HEK293T (cell line): ENCODE results near the gene DPEP2.

Experiments
- ARNT ChIP-seq: fragments of 450-650 bp; IDR thresholded peaks from 2 replicates; pipeline ENCODE4 v1.6.1; 2017; ENCODE audit warnings: mild to moderate bottlenecking
- BHLHE40 ChIP-seq: fragments of 450-650 bp; IDR thresholded peaks from 2 replicates; pipeline ENCODE4 v1.6.1; 2016; ENCODE audit warnings: mild to moderate bottlenecking, moderate library complexity, borderline replicate concordance
- ELF4 ChIP-seq: fragments of 450-650 bp; IDR thresholded peaks from 2 replicates; pipeline ENCODE4 v1.6.1; 2017; ENCODE audit warnings: antibody characterized with exemption
- FOXA1 ChIP-seq: fragments of 450-650 bp; IDR thresholded peaks from 2 replicates; pipeline ENCODE4 v1.6.1; 2016; ENCODE audit warnings: mild to moderate bottlenecking
- HDGF ChIP-seq: fragments of 450-650 bp; IDR thresholded peaks from 2 replicates; pipeline ENCODE4 v1.6.1; 2017; ENCODE audit warnings: antibody characterized with exemption, borderline replicate concordance
- SP1 ChIP-seq: fragments of 450-650 bp; IDR thresholded peaks from 2 replicates; pipeline ENCODE4 v1.6.1; 2017
- SUZ12 ChIP-seq: fragments of 450-650 bp; IDR thresholded peaks from 2 replicates; pipeline ENCODE4 v1.6.1; 2016; ENCODE audit warnings: mild to moderate bottlenecking
- ZNF384 ChIP-seq: fragments of 450-650 bp; IDR thresholded peaks from 2 replicates; pipeline ENCODE4 v1.6.1; 2016

DNA sequence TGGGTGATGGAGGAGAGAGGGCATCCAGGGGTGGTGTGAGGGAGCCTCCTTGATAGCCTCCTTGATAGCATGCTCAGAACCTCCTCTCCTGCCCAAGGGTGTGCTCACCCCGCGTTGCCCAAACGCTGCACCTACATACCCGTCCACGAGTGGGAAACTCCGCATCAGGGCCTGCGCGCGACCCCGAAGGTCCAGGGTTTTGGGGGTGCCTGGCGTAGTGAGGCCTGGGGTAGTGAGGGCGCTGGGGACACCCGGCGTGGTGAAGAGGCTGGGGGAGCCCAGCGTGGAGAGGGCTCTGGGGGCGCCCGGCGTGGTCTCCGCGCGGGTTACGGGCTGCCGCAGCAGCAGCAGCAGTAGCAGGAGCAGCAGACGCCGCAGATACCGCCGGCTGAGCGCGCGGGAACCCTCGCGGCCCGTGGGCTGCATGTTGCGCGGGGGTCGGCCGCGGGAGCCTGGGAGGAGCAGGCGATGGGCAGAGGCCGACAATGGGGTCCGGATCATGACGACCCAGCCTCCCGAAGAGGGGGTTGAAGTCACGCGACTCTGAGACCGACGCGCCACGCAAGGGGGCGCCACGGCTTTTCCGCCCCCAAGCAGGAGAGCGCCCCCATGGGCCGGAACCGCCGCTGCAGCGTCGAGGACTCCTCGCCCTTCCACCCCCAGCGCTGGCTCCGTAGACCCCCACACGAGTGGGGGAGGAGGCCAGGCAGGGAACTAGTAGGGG lies 19.2 kb downstream of the DPEP2 start, which contains the start of gene DPEP3:
- TF ChIP-seq ZNF384 (no peak), SUZ12 (no peak), ARNT (no peak), BHLHE40 (no peak), SP1 (no peak), ELF4 (no peak), FOXA1 (no peak), HDGF (no peak)
